ENCODE measurements around the gene TTC8.
"Not testable (repeated sequence)": the region's sequence is repeated elsewhere in the genome, so short reads cannot be mapped to it uniquely, and the experiment has no call there.

Gene TTC8

GRCh38 chr14:88824314-88825077 lies at the start of gene TTC8:
Gene TTC8, plus strand, starts transcription at chr14:88824651. Its CDS starts 57 bp downstream, at chr14:88824708.
- peak; percentile 88 for DNase-seq

- DNase-seq = no peak
Measured at GRCh38 chr14:88775532-88775931, 48.9 kb upstream of the TTC8 start.

GRCh38 chr14:88785911-88786310 lies 38.5 kb upstream of the TTC8 start:
- DNase-seq = no peak

- DNase-seq = no peak
Measured at GRCh38 chr14:88786715-88787114, 37.7 kb upstream of the TTC8 start.

- not testable (repeated sequence) for DNase-seq
Measured at GRCh38 chr14:88789573-88789972, 34.9 kb upstream of the TTC8 start.

- no peak for DNase-seq
Measured at GRCh38 chr14:88790501-88791251, 33.8 kb upstream of the TTC8 start.

GRCh38 chr14:88791252-88791621 lies 33.2 kb upstream of the TTC8 start:
- no peak for DNase-seq

GRCh38 chr14:88791629-88792472 lies 32.6 kb upstream of the TTC8 start:
- no peak for DNase-seq

GRCh38 chr14:88792473-88793258 lies 31.8 kb upstream of the TTC8 start, which contains the start of gene EML5:
Gene EML5, minus strand, starts transcription at chr14:88792953. Its CDS starts 450 bp downstream, at chr14:88792503.
- DNase-seq = peak; percentile 62

GRCh38 chr14:88793259-88793625 lies 31.2 kb upstream of the TTC8 start:
- DNase-seq = no peak

- DNase-seq = no peak
Measured at GRCh38 chr14:88798156-88798555, 26.3 kb upstream of the TTC8 start.

GRCh38 chr14:88799522-88799921 lies 24.9 kb upstream of the TTC8 start:
- DNase-seq = no peak

GRCh38 chr14:88802596-88802995 lies 21.9 kb upstream of the TTC8 start:
- no peak for DNase-seq

GRCh38 chr14:88804035-88804434 lies 20.4 kb upstream of the TTC8 start:
- DNase-seq = no peak

- DNase-seq = no peak
Measured at GRCh38 chr14:88804477-88804876, 20.0 kb upstream of the TTC8 start.

GRCh38 chr14:88808359-88808758 lies 16.1 kb upstream of the TTC8 start:
- no peak for DNase-seq

GRCh38 chr14:88815980-88816379 lies 8.5 kb upstream of the TTC8 start:
- no peak for DNase-seq

- DNase-seq = no peak
Measured at GRCh38 chr14:88818018-88818417, 6.4 kb upstream of the TTC8 start.

- not testable (repeated sequence) for DNase-seq
Measured at GRCh38 chr14:88819674-88820073, 4.8 kb upstream of the TTC8 start.

GRCh38 chr14:88821378-88821777 lies 3.1 kb upstream of the TTC8 start:
- DNase-seq = no peak

GRCh38 chr14:88821888-88822287 lies 2.6 kb upstream of the TTC8 start:
- no peak for DNase-seq

GRCh38 chr14:88823968-88824313 lies 510 bp upstream of the TTC8 start:
- no peak for DNase-seq

- DNase-seq = no peak
Measured at GRCh38 chr14:88825078-88825458, 617 bp downstream of the TTC8 start.

All from fibroblast of skin of right biceps (primary cell).